AG08396 (cell line): ENCODE measurements around the gene SH2D5.

Source experiments
- DNase-seq: peaks from one replicate; pipeline ENCODE4 v3.0.0; 2012; ENCODE audit warnings: low spot score, mixed read lengths

The SH2D5 gene

DNA sequence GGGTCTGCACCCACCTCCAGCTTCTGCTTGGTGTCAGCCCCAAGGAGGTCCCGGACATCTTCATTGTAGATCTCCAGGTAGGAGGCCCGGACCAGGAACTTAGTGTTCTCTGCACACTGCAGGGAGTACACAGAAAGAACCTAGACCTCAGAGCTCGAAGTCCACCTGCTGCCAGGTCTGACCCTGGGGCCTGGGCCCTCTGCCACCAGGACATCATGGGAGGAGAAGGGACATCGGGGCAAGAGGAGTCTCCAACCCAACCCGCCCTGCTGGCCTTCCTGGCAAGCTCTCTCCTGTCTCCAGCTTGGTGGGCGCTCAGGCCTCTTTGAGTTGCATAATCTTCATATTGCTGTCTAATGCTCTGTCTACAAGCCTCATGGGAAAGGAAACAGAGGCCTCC is 19.1 kb downstream of the SH2D5 start:
- DNase-seq = no peak

GRCh38 chr1:20712215-20712577 is 20.3 kb downstream of the SH2D5 start:
- DNase-seq = no peak

DNA sequence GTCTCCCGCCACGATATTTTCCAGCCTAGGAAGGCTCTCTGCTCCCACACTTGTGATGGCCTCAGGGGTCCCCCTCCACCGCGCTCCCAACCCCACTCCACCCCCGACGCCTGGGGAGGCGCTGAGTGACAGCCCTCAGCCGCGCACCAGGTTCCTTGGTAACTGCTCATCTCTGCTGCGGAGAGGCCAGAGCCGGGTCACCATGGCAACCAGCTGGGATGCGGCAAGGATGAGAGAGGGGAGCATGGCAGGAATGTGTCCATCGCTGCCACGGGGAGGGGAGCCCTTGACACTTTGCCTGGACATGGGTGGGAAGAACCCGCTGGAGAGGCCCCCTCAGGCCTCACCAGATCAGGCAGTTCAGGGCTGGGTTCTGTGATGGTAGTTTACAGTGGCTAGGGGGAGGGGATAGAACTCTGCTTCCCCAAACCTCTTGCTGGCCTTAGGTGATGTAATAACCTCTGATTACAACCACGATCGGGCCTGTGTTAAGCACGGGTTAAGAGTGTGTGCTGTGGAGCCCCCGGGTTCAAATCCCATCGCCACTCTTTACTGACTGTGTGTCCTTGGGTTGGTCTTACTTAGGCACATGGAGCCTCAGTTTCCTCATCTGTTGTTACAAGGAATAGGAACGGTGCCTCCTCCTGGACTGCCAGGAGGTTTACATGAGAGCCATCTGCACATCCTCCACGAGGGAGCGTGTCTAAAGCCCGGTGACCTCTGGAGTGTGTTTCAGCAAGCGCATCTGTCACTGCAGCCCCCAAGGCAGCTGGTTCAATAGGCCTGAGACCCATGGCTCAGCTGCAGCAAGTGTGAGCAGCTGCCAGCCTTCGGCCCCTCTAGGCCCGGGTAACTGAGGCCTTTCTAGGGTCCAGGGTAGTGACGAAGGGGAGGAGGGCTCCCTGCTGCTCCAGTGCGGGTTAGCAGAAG is 21.0 kb downstream of the SH2D5 start:
- no peak for DNase-seq

- no peak for DNase-seq
These were observed 21.8 kb downstream of the SH2D5 start for GRCh38 chr1:20710469-20711284.

DNA sequence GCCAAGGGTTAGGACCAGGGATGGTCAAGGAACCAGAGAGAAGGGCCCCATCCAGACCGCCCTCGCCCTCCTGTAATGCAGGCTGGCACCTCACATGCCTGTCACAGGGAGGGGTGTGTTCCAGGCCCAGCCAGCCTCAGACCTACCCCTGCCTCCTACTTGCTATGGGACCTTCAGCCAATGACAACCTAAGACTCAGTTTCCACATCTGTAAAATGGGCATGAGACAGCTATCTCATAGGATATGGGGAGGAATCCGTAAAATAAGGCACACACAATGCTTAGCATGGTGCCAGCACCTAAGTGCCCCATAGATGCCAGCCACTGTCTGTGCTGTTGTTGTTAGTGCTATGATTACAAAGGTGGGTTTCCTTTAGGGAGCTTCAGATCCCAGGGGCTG is 22.6 kb downstream of the SH2D5 start:
- DNase-seq = no peak

- DNase-seq = no peak
These were observed 23.6 kb downstream of the SH2D5 start for GRCh38 chr1:20708891-20709290.

- no peak for DNase-seq
These were observed 24.4 kb downstream of the SH2D5 start for GRCh38 chr1:20708057-20708456.

DNA sequence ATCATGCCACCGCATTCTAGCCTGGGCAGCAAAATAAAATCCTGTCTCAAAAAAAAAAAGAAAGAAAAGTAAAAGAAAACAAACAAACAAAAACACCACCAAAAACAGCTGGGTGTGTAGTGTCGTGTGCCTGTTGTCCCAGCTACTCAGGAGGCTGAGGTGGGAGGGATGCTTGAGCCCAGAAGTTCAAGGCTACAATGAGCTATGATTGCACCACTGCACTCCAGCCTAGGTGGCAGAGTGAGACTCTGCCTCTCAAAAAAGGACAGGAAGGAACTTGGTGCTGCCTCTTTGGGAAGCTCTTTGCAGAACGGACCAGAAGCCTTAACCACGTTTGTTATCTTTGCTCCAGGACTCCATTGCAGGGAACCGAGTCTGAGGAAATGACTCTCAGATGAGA is 25.7 kb downstream of the SH2D5 start:
- DNase-seq = no peak

- DNase-seq = no peak
These were observed 27.2 kb downstream of the SH2D5 start for GRCh38 chr1:20705203-20705755.

GRCh38 chr1:20704390-20705202 is 27.9 kb downstream of the SH2D5 start:
- DNase-seq = no peak

GRCh38 chr1:20703124-20703756 is 29.3 kb downstream of the SH2D5 start:
- DNase-seq = no peak

GRCh38 chr1:20702416-20702815 is 30.1 kb downstream of the SH2D5 start:
- peak; percentile 61 for DNase-seq

DNA sequence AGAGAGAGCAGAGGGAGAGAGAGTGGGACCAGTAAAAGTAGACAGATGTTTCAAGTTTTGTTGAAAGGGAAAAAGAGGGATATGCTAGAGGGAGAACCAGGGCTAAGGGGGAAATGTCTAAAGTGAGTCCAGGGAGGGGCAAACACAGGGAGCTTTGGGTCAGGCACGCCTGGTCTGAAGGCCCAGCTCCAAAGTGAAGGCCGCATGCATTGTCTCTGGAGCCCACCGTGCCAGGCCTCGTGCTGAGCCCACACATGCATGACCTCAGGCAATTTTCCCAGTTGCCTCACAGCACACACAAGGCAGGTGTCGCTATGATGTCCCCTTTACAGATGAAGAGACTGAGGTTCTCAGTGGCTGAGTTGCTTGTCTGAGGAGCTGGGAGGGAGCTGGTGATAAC is 30.7 kb downstream of the SH2D5 start:
- no peak for DNase-seq

DNA sequence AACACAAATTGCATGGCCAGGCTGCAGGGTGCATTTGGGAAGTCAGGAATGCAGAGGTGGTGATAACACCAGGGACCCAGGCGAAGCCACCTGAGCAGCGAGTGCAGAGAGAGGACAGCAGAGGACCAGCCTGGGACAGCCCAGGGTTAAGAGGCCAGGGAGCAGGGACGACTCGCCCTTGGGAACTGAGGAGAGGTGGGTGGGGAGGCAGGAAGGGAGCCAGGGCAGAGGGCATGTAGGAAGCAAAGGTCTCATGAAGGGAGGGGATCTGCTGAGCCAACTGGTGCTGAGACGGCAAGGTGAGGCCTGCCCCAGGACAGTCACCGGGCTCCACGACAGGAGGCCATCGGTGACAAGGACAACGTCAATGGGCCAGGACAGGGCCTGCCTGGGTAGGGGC is 31.1 kb downstream of the SH2D5 start:
- no peak for DNase-seq

- DNase-seq = no peak
These were observed 31.8 kb downstream of the SH2D5 start for GRCh38 chr1:20700636-20701215.

DNA sequence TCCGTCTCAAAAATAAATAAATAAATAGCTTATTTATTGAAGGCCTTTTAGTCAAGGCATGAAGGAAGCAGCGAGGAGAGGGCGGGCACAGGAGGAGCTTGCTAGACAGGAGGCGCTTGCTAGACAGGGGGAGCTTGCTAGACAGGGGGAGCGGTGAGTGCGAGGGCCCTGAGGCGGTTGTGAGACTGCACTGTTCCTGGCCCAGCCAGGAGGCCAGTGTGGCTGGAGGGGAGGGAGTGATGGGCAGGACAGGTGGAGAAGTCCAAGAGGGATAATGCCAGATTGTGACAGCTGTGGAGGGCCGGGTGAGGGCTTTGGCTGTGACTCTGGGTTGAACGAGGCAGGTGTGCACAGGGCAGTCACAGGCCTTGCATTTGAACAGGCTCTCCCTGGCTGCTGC is 32.9 kb downstream of the SH2D5 start:
- no peak for DNase-seq

DNA sequence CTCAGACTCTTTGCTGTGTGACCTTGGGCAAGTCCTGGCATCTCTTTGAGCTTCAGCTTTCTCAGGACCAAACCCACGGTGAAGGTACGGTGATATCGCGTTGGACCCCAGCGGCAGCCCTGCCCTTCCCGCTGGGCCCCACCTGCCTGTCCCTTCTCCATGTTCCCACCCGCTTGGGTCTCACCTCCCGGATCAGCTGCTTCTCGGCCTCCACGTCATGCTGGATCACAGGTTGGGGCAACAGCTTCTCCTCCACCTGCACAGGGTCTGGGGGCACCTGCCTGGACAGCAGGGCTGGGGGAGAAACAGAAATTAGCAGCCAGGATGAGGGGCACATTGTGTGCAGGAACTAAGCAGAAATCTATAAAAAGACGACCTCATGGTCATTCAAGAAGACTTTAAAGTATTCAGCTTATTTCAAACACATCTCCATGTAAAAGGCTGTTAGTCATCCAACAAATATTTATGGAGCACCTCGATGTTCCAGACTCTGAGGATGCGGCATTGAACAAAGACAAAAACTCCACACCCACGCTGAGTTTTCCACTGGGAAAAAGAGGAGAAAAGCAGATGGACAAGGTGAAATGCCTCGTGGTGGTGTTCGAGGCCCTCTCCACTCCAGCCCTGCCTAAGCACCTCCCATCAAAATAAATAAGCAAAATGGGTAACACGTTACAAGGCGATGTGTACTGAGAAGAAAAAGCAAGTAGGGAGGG is 34.1 kb downstream of the SH2D5 start:
- peak; percentile 70 for DNase-seq

- DNase-seq = no peak
These were observed 34.9 kb downstream of the SH2D5 start for GRCh38 chr1:20697563-20697962.

- DNase-seq = peak; percentile 95
These were observed 35.8 kb downstream of the SH2D5 start for GRCh38 chr1:20696397-20697333.
